PFSK-1 (cell line): ENCODE results near the gene TBC1D23.

Source experiments
- FOXP2 ChIP-seq: optimal IDR thresholded peaks from 2 replicates; pipeline ENCODE3; 2011; ENCODE audit warnings: borderline replicate concordance, control low read depth, inconsistent platforms; ENCODE audit not compliant: insufficient read depth; ENCODE audit errors: extremely low read length, extremely low read depth
- POLR2AphosphoS5 ChIP-seq: IDR thresholded peaks from 2 replicates; pipeline ENCODE4 v1.6.1; 2012; ENCODE audit warnings: low read depth, mild to moderate bottlenecking, control low read depth, low read length, moderate library complexity
- SIN3A ChIP-seq: IDR thresholded peaks from 2 replicates; pipeline ENCODE4 v1.6.1; 2012; ENCODE audit warnings: mild to moderate bottlenecking, low read length, moderate library complexity, borderline replicate concordance; ENCODE audit not compliant: insufficient read depth
- TAF1 ChIP-seq: IDR thresholded peaks from 2 replicates; pipeline ENCODE4 v1.6.1; 2012; ENCODE audit warnings: low read length, control low read depth, borderline replicate concordance; ENCODE audit not compliant: insufficient read depth
- TF ChIP-seq, protein P1 (sequence below), 2 experiments: IDR thresholded peaks; 2 replicates each; pipeline versions ENCODE4 v1.6.1 to v1.8.0; 2011 to 2012; ENCODE audit warnings: low read depth in 2 of 2, low read length in 2 of 2, control low read depth in 1 of 2, inconsistent platforms in 1 of 2, mild to moderate bottlenecking in 1 of 2, moderate library complexity in 1 of 2; ENCODE audit not compliant: insufficient read depth in 1 of 2

The TBC1D23 gene

DNA sequence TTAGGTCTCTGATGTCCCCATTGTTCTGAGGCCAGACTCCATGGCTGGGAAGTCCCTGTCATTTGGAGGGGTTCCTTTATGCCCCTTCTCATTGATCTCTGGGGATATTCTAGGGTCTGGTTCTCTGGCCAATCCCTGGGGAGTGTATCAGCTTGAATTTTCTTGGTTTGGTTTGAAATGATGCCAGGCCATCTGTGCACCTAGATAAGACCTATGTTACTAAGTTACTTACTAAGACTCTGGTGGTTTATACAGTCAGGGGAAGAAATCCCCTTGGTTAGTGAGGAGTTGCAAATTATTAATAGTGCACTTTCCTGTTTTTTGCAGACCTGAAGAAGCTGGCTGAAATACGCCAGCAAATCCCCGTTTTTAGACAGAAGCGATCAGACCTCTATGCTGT is 94.1 kb downstream of the TBC1D23 start:
- TF ChIP-seq POLR2AphosphoS5: no peak
- TF ChIP-seq, protein P1, sequence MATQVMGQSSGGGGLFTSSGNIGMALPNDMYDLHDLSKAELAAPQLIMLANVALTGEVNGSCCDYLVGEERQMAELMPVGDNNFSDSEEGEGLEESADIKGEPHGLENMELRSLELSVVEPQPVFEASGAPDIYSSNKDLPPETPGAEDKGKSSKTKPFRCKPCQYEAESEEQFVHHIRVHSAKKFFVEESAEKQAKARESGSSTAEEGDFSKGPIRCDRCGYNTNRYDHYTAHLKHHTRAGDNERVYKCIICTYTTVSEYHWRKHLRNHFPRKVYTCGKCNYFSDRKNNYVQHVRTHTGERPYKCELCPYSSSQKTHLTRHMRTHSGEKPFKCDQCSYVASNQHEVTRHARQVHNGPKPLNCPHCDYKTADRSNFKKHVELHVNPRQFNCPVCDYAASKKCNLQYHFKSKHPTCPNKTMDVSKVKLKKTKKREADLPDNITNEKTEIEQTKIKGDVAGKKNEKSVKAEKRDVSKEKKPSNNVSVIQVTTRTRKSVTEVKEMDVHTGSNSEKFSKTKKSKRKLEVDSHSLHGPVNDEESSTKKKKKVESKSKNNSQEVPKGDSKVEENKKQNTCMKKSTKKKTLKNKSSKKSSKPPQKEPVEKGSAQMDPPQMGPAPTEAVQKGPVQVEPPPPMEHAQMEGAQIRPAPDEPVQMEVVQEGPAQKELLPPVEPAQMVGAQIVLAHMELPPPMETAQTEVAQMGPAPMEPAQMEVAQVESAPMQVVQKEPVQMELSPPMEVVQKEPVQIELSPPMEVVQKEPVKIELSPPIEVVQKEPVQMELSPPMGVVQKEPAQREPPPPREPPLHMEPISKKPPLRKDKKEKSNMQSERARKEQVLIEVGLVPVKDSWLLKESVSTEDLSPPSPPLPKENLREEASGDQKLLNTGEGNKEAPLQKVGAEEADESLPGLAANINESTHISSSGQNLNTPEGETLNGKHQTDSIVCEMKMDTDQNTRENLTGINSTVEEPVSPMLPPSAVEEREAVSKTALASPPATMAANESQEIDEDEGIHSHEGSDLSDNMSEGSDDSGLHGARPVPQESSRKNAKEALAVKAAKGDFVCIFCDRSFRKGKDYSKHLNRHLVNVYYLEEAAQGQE (IDR thresholded peaks at IDR 0.05; ENCODE audit: insufficient read depth in 1 of 2, low read depth in 2 of 2, low read length in 2 of 2): no peak

DNA sequence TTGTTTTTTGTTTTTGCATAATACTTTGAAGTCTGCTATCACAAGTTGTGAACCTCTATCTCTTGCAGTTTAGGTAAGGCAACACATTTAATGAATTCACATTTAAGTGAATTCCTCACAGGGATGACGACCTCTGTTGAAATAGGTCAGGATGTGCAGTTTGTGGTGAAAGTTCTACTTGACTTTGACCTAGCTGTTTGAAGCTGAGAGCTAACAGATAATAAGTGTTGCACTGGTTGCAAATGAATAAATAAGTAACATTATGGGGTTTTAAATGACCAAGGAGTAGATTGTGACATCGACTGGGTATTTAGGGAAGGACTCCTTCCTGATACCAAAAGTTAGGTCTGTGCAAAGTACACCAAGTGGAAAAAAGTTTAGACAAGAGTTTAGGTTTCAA is 97.6 kb downstream of the TBC1D23 start:
- no peak for TF ChIP-seq POLR2AphosphoS5
- TF ChIP-seq SIN3A: no peak
- TF ChIP-seq TAF1: no peak
- TF ChIP-seq FOXP2: no peak
- TF ChIP-seq, protein P1 (IDR thresholded peaks at IDR 0.05; ENCODE audit: insufficient read depth in 1 of 2, low read depth in 2 of 2, low read length in 2 of 2): no peak

DNA sequence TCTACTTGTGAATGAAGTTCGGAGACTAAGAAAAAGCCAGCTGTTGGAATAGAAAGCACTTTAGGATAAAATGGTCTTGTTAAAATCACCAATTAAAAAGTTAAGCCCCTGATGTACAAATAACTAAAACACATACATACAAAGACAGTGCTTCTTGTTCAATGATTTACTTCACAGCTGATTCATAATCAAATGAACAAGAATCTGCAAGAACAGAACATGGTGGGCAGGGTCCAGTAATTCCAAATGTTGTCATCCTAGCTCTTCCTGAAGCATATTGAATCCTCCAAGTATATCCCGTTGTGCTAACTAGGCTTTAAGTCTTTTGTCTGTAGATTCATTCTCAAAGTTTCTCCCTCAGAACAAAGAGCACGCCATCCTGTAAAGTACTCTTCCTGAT is 98.2 kb downstream of the TBC1D23 start:
- no peak for TF ChIP-seq SIN3A
- TF ChIP-seq, protein P1 (IDR thresholded peaks at IDR 0.05; ENCODE audit: insufficient read depth in 1 of 2, low read depth in 2 of 2, low read length in 2 of 2): no peak
- TF ChIP-seq FOXP2: no peak
- TF ChIP-seq TAF1: no peak
- TF ChIP-seq POLR2AphosphoS5: no peak

DNA sequence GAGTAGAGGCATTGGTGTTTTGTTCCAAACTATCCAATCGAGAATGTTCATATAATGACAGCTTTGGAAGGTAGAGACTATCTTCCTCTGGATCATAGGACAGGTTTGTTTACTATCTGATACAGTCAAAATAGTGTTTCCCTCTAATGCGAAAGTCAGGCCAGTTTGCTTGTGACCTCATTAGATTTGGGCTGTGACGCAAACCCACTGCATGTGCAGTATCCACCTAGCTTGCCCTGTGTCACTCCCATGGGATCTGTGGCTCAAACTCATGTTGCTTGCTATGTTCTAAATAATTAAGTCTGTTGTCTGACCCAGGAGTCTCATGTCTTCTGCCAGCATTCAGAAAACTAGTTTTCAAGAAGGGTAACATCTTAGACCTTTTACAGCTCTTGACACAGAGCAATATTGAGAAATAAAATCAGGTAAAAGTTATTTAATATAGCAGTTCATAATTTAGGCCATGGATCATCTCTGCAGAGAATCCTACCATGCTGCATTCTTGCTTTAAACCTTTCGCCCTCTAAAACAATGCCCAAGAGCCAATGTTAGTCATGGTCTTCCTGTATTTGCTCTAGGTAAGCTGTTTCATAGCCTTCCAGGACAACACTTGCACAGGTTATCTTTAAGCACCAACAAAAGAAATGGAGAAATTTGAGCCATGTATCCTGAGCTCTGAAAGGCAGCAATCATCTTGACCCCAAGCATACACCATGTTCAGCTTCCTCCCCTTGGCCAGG is 100.1 kb downstream of the TBC1D23 start:
- TF ChIP-seq, protein P1 (IDR thresholded peaks at IDR 0.05; ENCODE audit: insufficient read depth in 1 of 2, low read depth in 2 of 2, low read length in 2 of 2): no peak
- TF ChIP-seq TAF1: no peak
- no peak for TF ChIP-seq FOXP2
- TF ChIP-seq SIN3A: no peak
- TF ChIP-seq POLR2AphosphoS5: no peak

DNA sequence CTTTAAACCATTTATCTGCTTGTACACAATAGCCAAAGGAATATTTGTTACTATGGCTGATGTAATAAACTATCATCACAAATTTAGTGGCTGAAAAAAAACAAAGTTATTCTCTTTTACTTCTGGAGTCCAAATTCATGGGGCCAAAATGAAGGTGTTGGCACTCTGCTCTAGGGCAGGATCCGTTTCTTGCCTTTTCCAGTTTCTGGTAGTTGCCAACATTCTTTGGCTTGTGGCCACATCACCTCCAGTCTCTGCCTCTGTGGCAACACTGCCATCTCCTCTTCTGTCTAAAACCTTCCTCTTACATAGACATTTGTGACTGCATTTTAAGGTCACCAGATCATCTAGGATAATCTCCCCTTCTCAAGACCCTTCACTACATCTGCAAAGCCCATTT is 101.1 kb downstream of the TBC1D23 start:
- TF ChIP-seq TAF1 (no peak), FOXP2 (no peak), POLR2AphosphoS5 (no peak; the same call in 1 of the 2 replicates), SIN3A (no peak)
- TF ChIP-seq, protein P1 (IDR thresholded peaks at IDR 0.05; ENCODE audit: insufficient read depth in 1 of 2, low read depth in 2 of 2, low read length in 2 of 2): no peak
